Panc1 (cell line): ENCODE results near the gene VARS1. TPM values are rescaled to one million over a fixed set of nuclear protein-coding genes. Genes with fewer than 3 reads are reported as not detected.

ENCODE experiments used
- ATAC-seq: fragments of 200-7000 bp; cut with Tn5 transposase; 2 replicates; pipeline ENCODE4 v1.9.1; 2020; ENCODE audit warnings: mild to moderate bottlenecking, moderate library complexity
- Bru-seq: library from RNA; stranded (reverse); fragments of 400-500 nt; gene quantifications from one replicate; lab custom pipeline; 2021; lab: Mats Ljungman, UMichigan
- BruChase-seq, 2 experiments: library from RNA; stranded (reverse); fragments of 400-500 nt; gene quantifications; one replicate each; lab custom pipeline; 2021; lab: Mats Ljungman, UMichigan
- BruUV-seq: library from RNA; stranded (reverse); fragments of 400-500 nt; replicated peaks from 2 replicates; lab custom pipeline; 2021; lab: Mats Ljungman, UMichigan
- CTCF ChIA-PET: fragments of 300-600 bp; sonication (Branson Sonifier 250); formaldehyde crosslinking; loops from one replicate; lab custom pipeline; 2022; ENCODE audit warnings: antibody characterized with exemption; lab: Charles Lee
- POLR2A ChIA-PET: fragments of 300-600 bp; sonication (Branson Sonifier 250); formaldehyde crosslinking; loops from one replicate; lab custom pipeline; 2022; ENCODE audit warnings: antibody characterized with exemption; lab: Charles Lee
- DNase-seq: peaks from one replicate; pipeline ENCODE4 v3.0.0-alpha.2; 2010; ENCODE audit warnings: low read depth, low spot score
- H3K27ac ChIP-seq: 2 replicates; pipeline ENCODE4 v1.5.1; 2011; ENCODE audit warnings: mild to moderate bottlenecking, low read length, inconsistent platforms
- H3K27me3 ChIP-seq: fragments of 200-500 bp; sonication (Bioruptor generic); 2 replicates; pipeline ENCODE4 v1.6.0; 2014; ENCODE audit warnings: low read length, inconsistent platforms; ENCODE audit not compliant: control insufficient read depth, insufficient read depth
- H3K36me3 ChIP-seq: fragments of 200-500 bp; sonication (Bioruptor generic); 2 replicates; pipeline ENCODE4 v1.5.1; 2014; ENCODE audit warnings: inconsistent platforms, mild to moderate bottlenecking, low read length, moderate library complexity; ENCODE audit not compliant: control insufficient read depth, insufficient read depth
- H3K4me1 ChIP-seq: 2 replicates; pipeline ENCODE4 v1.5.1; 2011; ENCODE audit warnings: inconsistent platforms, mild to moderate bottlenecking, low read length, moderate library complexity; ENCODE audit not compliant: control insufficient read depth, insufficient read depth
- H3K4me3 ChIP-seq, 2 experiments: 2 replicates each; pipeline ENCODE4 v1.5.1; 2011 to 2012; ENCODE audit warnings: low read depth in 2 of 2, low read length in 2 of 2, mild to moderate bottlenecking in 2 of 2, inconsistent platforms in 1 of 2, moderate library complexity in 1 of 2
- H3K9me3 ChIP-seq: fragments of 200-500 bp; sonication (Bioruptor generic); 2 replicates; pipeline ENCODE4 v1.5.1; 2014; ENCODE audit warnings: low read depth, mild to moderate bottlenecking, inconsistent platforms, low read length, moderate library complexity; ENCODE audit not compliant: control insufficient read depth, insufficient read depth
- CTCF ChIP-seq: fragments of 450-650 bp; IDR thresholded peaks from 2 replicates; pipeline ENCODE4 v1.5.1; 2017; ENCODE audit warnings: mild to moderate bottlenecking
- POLR2AphosphoS5 ChIP-seq: IDR thresholded peaks from 2 replicates; pipeline ENCODE4 v1.6.1; 2012; ENCODE audit warnings: mild to moderate bottlenecking, low read depth, low read length, moderate library complexity
- REST ChIP-seq, 2 experiments: IDR thresholded peaks; 2 replicates each; pipeline ENCODE4 v1.6.1; 2011 to 2012; ENCODE audit warnings: low read depth in 2 of 2, control low read depth in 1 of 2, low read length in 1 of 2, mild to moderate bottlenecking in 1 of 2, moderate library complexity in 1 of 2; ENCODE audit not compliant: insufficient read depth in 1 of 2
- SIN3A ChIP-seq: IDR thresholded peaks from 2 replicates; pipeline ENCODE4 v1.6.1; 2012; ENCODE audit warnings: low read depth, mild to moderate bottlenecking, low read length, moderate library complexity, borderline replicate concordance; ENCODE audit not compliant: insufficient read depth
- TCF7L2 ChIP-seq: IDR thresholded peaks from 2 replicates; pipeline ENCODE4 v1.6.1; 2011; ENCODE audit warnings: mild to moderate bottlenecking, low read depth, low read length, inconsistent platforms
- in situ Hi-C: cut with HindIII; loops from 2 replicates; pipeline ENCODE4 v1.10.0; 2016; ENCODE audit warnings: low sequenced_read_pairs, low pct_unique_long_range_greater_than_20kb
- intact Hi-C: fragments of 100-400 bp; cut with micrococcal nuclease; formaldehyde crosslinking; loops from one replicate; pipeline ENCODE4 v1.10.0; 2022; ENCODE audit not compliant: unreplicated experiment
- long read RNA-seq: library from polyadenylated mRNA; unstranded; transcript quantifications from one replicate; pipeline ENCODE4 v2.0.0, GENCODE V29; 2021; ENCODE audit not compliant: unreplicated experiment
- polyA plus RNA-seq: library from polyadenylated mRNA; unstranded; fragments of >200 nt; gene quantifications from one replicate; pipeline ENCODE4 v1.2.1, GENCODE V29; 2012; ENCODE audit warnings: missing spikeins; ENCODE audit not compliant: insufficient read length
- total RNA-seq: library from RNA; stranded (reverse); gene quantifications from one replicate; pipeline ENCODE4 v1.2.1, GENCODE V29; 2021; ENCODE audit not compliant: unreplicated experiment

VARS1 gene
- total RNA-seq = 229 TPM
- polyA plus RNA-seq = 274 TPM
- Bru-seq, nascent RNA = percentile 81 among the genes with signal in this experiment
- percentile 88 among the genes with signal in this experiment for BruChase-seq, experiment 1, labeled RNA remaining after a 2-hour chase
- BruChase-seq, experiment 2, labeled RNA remaining after a 6-hour chase = percentile 94 among the genes with signal in this experiment
- long read RNA-seq, full-length matches to known transcripts = 92 of 515 reads
- long read RNA-seq, partial matches to known transcripts = 353 of 515 reads
- long read RNA-seq, other reads (novel, unspliced or antisense) = 70 of 515 reads

GRCh38 chr6:31795616-31796298 lies at the start of gene VARS1:
Gene VARS1, minus strand, starts transcription at chr6:31795752. Its CDS starts 535 bp downstream, at chr6:31795217.
- BruUV-seq = no TSS peak
- H3K4me1 ChIP-seq = peaks cover 21% of the 10 kb centered on the region
- TF ChIP-seq POLR2AphosphoS5 (peak; percentile 62), CTCF (peak; percentile 91), TCF7L2 (no peak), SIN3A (peak; percentile 96; the same call in 1 of the 2 replicates), REST (IDR thresholded peaks at IDR 0.05; ENCODE audit: insufficient read depth in 1 of 2, low read depth in 2 of 2, low read length in 1 of 2) (no peak)
- peaks cover 5% of the 10 kb centered on the region for H3K36me3 ChIP-seq
- peak within 1 kb of the TSS; percentile 92 to 99 for H3K4me3 ChIP-seq
- peak; percentile 90 for ATAC-seq
- no peaks in the 10 kb centered on the region for H3K9me3 ChIP-seq
- no peaks in the 10 kb centered on the region for H3K27me3 ChIP-seq
- DNase-seq = no peak
- ChIA-PET CTCF (no interaction called here), POLR2A (interaction anchor here (0.6 to 0.7 kb wide), 3 partner anchors 10 to 114 kb away, joined by 3 to 4 read pairs (median 3); no protein-coding TSS in a partner anchor)
- H3K27ac ChIP-seq = peak within 1 kb of the TSS; percentile 99
- intact Hi-C loops = no loop called here
- in situ Hi-C loops = no loop called here

DNA sequence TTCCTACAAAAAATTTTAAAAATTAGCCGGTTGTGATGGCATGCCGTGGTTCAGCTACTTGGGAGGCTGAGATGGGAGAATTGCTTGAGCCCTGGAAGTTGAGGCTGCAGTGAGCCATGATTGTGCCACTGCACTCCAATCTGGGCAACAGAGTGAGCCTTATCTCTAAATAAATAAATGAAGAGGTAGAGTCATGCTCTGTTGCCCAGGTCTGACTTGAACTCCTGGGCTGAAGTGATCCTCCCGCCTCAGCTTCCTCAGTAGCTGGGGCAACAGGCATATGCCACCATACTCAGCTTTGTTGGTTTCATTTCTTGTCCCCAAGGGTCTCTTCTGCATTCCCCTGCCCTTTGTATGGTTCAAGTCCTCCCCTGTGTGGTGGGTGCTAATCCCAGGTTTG lies 49.0 kb upstream of the VARS1 start:
- intact Hi-C loops (no loop called here), in situ Hi-C loops (no loop called here)
- H3K4me3 ChIP-seq = no peak overlapping the region
- POLR2A ChIA-PET = no interaction called here
- H3K27ac ChIP-seq = peak overlapping the region; percentile 25; the same call in 1 of the 2 replicates
- no peaks in the 10 kb centered on the region for H3K27me3 ChIP-seq
- peaks cover 12% of the 10 kb centered on the region for H3K4me1 ChIP-seq
- BruUV-seq = no TSS peak
- ATAC-seq = no peak
- H3K9me3 ChIP-seq = no peaks in the 10 kb centered on the region
- CTCF ChIA-PET = no interaction called here
- peaks cover under 1% of the 10 kb centered on the region; the same call in 1 of the 2 replicates for H3K36me3 ChIP-seq
- TF ChIP-seq POLR2AphosphoS5 (no peak), REST (IDR thresholded peaks at IDR 0.05; ENCODE audit: insufficient read depth in 1 of 2, low read depth in 2 of 2, low read length in 1 of 2) (no peak), TCF7L2 (no peak), SIN3A (no peak), CTCF (no peak)
- DNase-seq = no peak
